Muscle layer of duodenum (tissue), 2 donors: ENCODE data around the gene PLCG1.

ENCODE experiments used
- H3K27ac ChIP-seq: one replicate; pipeline ENCODE4 v1.7.0; 2013; ENCODE audit warnings: mild to moderate bottlenecking, low read length
- H3K27me3 ChIP-seq: one replicate; pipeline ENCODE4 v1.7.0; 2013; ENCODE audit warnings: low read depth, mild to moderate bottlenecking, control low read depth, low read length
- H3K36me3 ChIP-seq, 2 donors: one replicate each; pipeline ENCODE4 v1.7.0; 2013; ENCODE audit warnings: low read length in 2 of 2, control low read depth in 1 of 2, mild to moderate bottlenecking in 1 of 2; ENCODE audit not compliant: insufficient read depth in 2 of 2, control insufficient read depth in 1 of 2
- H3K4me1 ChIP-seq, 2 donors: one replicate each; pipeline ENCODE4 v1.7.0; 2013; ENCODE audit warnings: low read length in 2 of 2, mild to moderate bottlenecking in 2 of 2, control low read depth in 1 of 2, moderate library complexity in 1 of 2; ENCODE audit not compliant: insufficient read depth in 2 of 2, control insufficient read depth in 1 of 2
- H3K4me3 ChIP-seq, 2 donors: one replicate each; pipeline ENCODE4 v1.7.0; 2013; ENCODE audit warnings: low read length in 2 of 2, low read depth in 1 of 2, mild to moderate bottlenecking in 1 of 2
- H3K9me3 ChIP-seq, 2 donors: one replicate each; pipeline ENCODE4 v1.7.0; 2013; ENCODE audit warnings: low read length in 2 of 2, control low read depth in 1 of 2, mild to moderate bottlenecking in 1 of 2; ENCODE audit not compliant: control insufficient read depth in 1 of 2
- donor health status: healthy.

Gene PLCG1

GRCh38 chr20:41160686-41161085 lies 23.3 kb downstream of the PLCG1 start:
- Histone ChIP-seq H3K4me3 (no peak overlapping the region), H3K27me3 (no peaks in the 10 kb centered on the region), H3K36me3 (peaks cover 44 to 45% of the 10 kb centered on the region in 2 donors), H3K4me1 (no peaks in the 10 kb centered on the region), H3K9me3 (no peaks in the 10 kb centered on the region), H3K27ac (no peak overlapping the region)

- peaks cover 55 to 56% of the 10 kb centered on the region in 2 donors for H3K36me3 ChIP-seq
- H3K27ac ChIP-seq = no peak overlapping the region
Measured at GRCh38 chr20:41161886-41162285, 24.5 kb downstream of the PLCG1 start.

DNA sequence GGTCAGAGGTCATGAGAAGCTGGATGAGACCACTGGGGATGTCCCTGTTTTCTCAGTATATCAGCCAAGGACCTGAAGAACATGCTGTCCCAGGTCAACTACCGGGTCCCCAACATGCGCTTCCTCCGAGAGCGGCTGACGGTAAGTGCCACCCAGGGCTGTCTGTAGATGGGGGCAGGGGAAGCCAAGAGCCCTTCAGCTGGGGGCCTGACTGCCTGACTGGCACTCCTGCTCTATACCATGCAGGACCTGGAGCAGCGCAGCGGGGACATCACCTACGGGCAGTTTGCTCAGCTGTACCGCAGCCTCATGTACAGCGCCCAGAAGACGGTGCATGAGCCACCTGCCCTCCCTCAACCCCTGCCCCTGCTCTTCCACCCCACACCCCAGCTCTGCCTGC lies 25.1 kb downstream of the PLCG1 start:
- H3K4me1 ChIP-seq = no peaks in the 10 kb centered on the region
- no peak overlapping the region for H3K27ac ChIP-seq
- no peaks in the 10 kb centered on the region for H3K27me3 ChIP-seq
- no peak overlapping the region for H3K4me3 ChIP-seq
- H3K9me3 ChIP-seq = no peaks in the 10 kb centered on the region
- H3K36me3 ChIP-seq = peaks cover 60 to 62% of the 10 kb centered on the region in 2 donors

More at GRCh38 chr20:41161886-41162285, 24.5 kb downstream of the PLCG1 start:
- no peaks in the 10 kb centered on the region for H3K9me3 ChIP-seq
- no peaks in the 10 kb centered on the region for H3K4me1 ChIP-seq
- no peaks in the 10 kb centered on the region for H3K27me3 ChIP-seq
- no peak overlapping the region for H3K4me3 ChIP-seq

- H3K9me3 ChIP-seq = no peaks in the 10 kb centered on the region
- H3K36me3 ChIP-seq = peaks cover 73 to 76% of the 10 kb centered on the region in 2 donors
Measured at GRCh38 chr20:41163821-41164220, 26.5 kb downstream of the PLCG1 start.

GRCh38 chr20:41165001-41165882 lies 27.9 kb downstream of the PLCG1 start:
- Histone ChIP-seq H3K4me3 (no peak overlapping the region), H3K4me1 (no peaks in the 10 kb centered on the region), H3K9me3 (no peaks in the 10 kb centered on the region), H3K36me3 (peaks cover 76 to 81% of the 10 kb centered on the region in 2 donors), H3K27me3 (no peaks in the 10 kb centered on the region), H3K27ac (no peak overlapping the region)

More at GRCh38 chr20:41163821-41164220, 26.5 kb downstream of the PLCG1 start:
- no peak overlapping the region for H3K4me3 ChIP-seq
- H3K27ac ChIP-seq = no peak overlapping the region
- no peaks in the 10 kb centered on the region for H3K27me3 ChIP-seq
- H3K4me1 ChIP-seq = no peaks in the 10 kb centered on the region

DNA sequence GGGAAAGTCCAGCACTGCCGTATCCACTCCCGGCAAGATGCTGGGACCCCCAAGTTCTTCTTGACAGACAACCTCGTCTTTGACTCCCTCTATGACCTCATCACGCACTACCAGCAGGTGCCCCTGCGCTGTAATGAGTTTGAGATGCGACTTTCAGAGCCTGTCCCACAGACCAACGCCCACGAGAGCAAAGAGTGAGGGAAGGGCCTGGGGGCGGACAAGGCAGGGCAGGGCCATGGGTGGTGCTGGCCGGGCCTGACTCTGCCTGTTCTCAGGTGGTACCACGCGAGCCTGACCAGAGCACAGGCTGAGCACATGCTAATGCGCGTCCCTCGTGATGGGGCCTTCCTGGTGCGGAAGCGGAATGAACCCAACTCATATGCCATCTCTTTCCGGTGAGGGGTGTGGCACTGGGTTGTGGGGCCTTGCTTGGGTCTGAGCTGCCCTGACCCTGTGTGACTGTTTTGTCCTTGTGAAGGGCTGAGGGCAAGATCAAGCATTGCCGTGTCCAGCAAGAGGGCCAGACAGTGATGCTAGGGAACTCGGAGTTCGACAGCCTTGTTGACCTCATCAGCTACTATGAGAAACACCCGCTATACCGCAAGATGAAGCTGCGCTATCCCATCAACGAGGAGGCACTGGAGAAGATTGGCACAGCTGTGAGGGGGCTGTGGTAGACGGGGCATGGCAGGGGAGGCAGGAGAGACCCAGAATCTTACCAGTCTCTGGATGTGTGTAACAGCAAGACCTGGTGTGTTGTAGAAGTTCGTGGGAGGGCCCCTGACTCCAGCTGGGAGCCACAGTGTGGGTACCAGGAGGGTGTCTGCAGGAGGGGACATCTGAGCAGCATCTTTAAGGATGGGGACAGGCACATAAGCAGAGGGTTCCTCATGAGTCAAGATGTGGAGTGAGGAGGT lies 29.1 kb downstream of the PLCG1 start:
- no peaks in the 10 kb centered on the region for H3K27me3 ChIP-seq
- peaks cover 82 to 86% of the 10 kb centered on the region in 2 donors for H3K36me3 ChIP-seq
- H3K4me3 ChIP-seq = no peak overlapping the region
- no peak overlapping the region for H3K27ac ChIP-seq
- no peaks in the 10 kb centered on the region for H3K4me1 ChIP-seq
- no peaks in the 10 kb centered on the region for H3K9me3 ChIP-seq

- Histone ChIP-seq H3K27me3 (no peaks in the 10 kb centered on the region), H3K36me3 (peaks cover 82 to 85% of the 10 kb centered on the region in 2 donors), H3K4me1 (peaks cover 0 to 6% of the 10 kb centered on the region in 2 donors), H3K27ac (no peak overlapping the region), H3K9me3 (no peaks in the 10 kb centered on the region), H3K4me3 (no peak overlapping the region)
Measured at GRCh38 chr20:41167118-41167470, 29.8 kb downstream of the PLCG1 start.

- H3K4me1 ChIP-seq = peaks cover 5 to 9% of the 10 kb centered on the region in 2 donors
- no peaks in the 10 kb centered on the region for H3K9me3 ChIP-seq
- H3K27me3 ChIP-seq = no peaks in the 10 kb centered on the region
- H3K36me3 ChIP-seq = peaks cover 80% of the 10 kb centered on the region in 2 donors
- no peak overlapping the region for H3K4me3 ChIP-seq
- H3K27ac ChIP-seq = no peak overlapping the region
Measured at GRCh38 chr20:41167481-41168253, 30.3 kb downstream of the PLCG1 start.

DNA sequence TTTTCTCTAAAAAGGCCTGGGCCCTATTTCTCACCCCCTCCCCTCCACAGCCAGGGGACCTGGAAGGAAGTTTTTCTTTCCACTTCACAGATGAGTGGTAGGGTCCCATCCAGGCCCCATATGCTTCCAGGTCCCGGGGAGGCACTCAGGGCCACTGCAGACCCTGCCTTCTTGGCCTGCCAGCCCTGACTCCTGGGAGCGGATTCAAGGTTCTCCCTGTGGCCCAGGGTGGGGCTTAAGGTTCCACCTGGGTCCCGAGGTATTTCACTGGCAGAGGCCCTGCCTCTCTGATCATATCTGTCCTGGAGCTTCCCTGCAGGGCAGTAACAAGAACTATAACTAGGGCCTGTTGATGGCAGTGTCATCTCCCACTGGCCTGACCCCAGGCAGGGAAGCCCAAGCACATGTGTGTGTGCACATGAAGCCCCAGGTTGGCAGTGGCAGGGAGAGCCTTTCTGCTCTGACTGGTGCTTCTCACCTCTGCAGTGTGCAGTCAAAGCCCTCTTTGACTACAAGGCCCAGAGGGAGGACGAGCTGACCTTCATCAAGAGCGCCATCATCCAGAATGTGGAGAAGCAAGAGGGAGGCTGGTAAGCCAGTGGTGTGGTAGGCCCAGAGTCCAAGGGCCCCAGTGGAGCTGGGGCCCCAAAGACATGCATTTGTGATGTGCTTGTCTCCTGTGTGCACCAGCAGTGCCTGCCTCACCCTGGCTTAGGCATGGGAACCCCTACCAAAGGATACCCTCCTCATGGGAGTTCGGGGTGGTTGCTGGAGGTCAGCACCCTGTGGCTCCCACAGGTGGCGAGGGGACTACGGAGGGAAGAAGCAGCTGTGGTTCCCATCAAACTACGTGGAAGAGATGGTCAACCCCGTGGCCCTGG lies 31.2 kb downstream of the PLCG1 start:
- H3K27me3 ChIP-seq = no peaks in the 10 kb centered on the region
- H3K4me3 ChIP-seq = no peak overlapping the region
- no peaks in the 10 kb centered on the region for H3K9me3 ChIP-seq
- H3K36me3 ChIP-seq = peaks cover 72 to 73% of the 10 kb centered on the region in 2 donors
- peaks cover 7 to 17% of the 10 kb centered on the region in 2 donors for H3K4me1 ChIP-seq
- no peak overlapping the region for H3K27ac ChIP-seq

DNA sequence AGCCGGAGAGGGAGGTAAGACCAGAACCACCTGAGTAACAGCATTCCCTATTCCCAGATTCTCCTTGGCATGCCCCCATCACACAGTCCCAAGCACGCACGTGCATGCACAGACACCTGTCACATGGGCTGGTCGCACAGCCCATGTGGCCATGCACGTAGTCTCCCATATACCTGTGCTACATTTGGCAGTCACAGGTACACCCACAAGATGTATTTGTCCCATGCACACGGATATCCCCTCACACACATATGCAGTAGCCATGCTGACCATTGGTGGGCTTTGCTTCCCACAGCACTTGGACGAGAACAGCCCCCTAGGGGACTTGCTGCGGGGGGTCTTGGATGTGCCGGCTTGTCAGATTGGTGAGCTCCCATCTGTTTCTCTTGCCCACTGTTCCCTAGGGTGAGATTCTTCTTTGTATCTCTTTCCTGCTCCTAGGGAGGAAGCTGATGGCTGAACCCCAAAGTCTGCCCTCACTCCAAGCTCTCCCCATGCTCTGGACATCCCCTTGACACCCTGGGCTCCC lies 31.9 kb downstream of the PLCG1 start:
- peaks cover 72 to 73% of the 10 kb centered on the region in 2 donors for H3K36me3 ChIP-seq
- no peak overlapping the region for H3K27ac ChIP-seq
- no peaks in the 10 kb centered on the region for H3K9me3 ChIP-seq
- H3K4me3 ChIP-seq = no peak overlapping the region
- no peaks in the 10 kb centered on the region for H3K27me3 ChIP-seq
- H3K4me1 ChIP-seq = peaks cover 7 to 17% of the 10 kb centered on the region in 2 donors
